Activated T-helper 2 cell treated with anti-CD3 and anti-CD28 coated beads, Interferon-gamma antibody, Interleukin-2, Interleukin-4, amounts not matched to agents 10 μg/mL and 5 μg/mL and 100 μg/mL, durations not matched to agents 14 hours and 24 hours and 36 hours (primary cell): Measurements from ENCODE around the gene DCBLD1. TPM values are rescaled to one million over a fixed set of nuclear protein-coding genes. Genes with fewer than 3 reads are reported as not detected.
"Not testable (repeated sequence)": the region's sequence is repeated elsewhere in the genome, so short reads cannot be mapped to it uniquely, and the experiment has no call there.

Source experiments
- DNase-seq: peaks from one replicate; pipeline ENCODE4 v3.0.0; 2021; ENCODE audit warnings: low spot score
- H3K27ac Mint-ChIP-seq: one replicate; pipeline ENCODE4 v1.8.0; 2021; ENCODE audit warnings: mixed read lengths
- H3K27me3 Mint-ChIP-seq: one replicate; pipeline ENCODE4 v1.8.0; 2021; ENCODE audit warnings: low read depth, mixed read lengths
- H3K36me3 Mint-ChIP-seq: one replicate; pipeline ENCODE4 v1.8.0; 2021; ENCODE audit warnings: low read depth, mixed read lengths
- H3K4me1 Mint-ChIP-seq: one replicate; pipeline ENCODE4 v1.8.0; 2021; ENCODE audit warnings: low read depth, mixed read lengths
- H3K4me3 Mint-ChIP-seq: one replicate; pipeline ENCODE4 v1.8.0; 2021; ENCODE audit warnings: low read depth, mild to moderate bottlenecking, moderate library complexity, mixed read lengths
- H3K9me3 Mint-ChIP-seq: one replicate; pipeline ENCODE4 v1.8.0; 2021; ENCODE audit warnings: mixed read lengths
- intact Hi-C: fragments of 100-400 bp; cut with micrococcal nuclease; formaldehyde crosslinking; loops from one replicate; pipeline ENCODE4 v1.15.1; 2023
- total RNA-seq: library from RNA; stranded (reverse); gene quantifications from 2 replicates; pipeline ENCODE4 v1.2.3, GENCODE V29; 2022

DCBLD1 gene
- total RNA-seq, 1 donor from 2014 or later, result 4.0 TPM

GRCh38 chr6:117459204-117459944, 23.1 kb upstream of the DCBLD1 start:
- Mint-ChIP-seq H3K4me3 (no peak overlapping the region), H3K27me3 (peaks cover 31% of the 10 kb centered on the region), H3K27ac (no peak overlapping the region), H3K9me3 (no peaks in the 10 kb centered on the region), H3K4me1 (peaks cover 10% of the 10 kb centered on the region), H3K36me3 (no peaks in the 10 kb centered on the region)
- intact Hi-C loops, result no loop called here
- DNase-seq, result no peak

GRCh38 chr6:117463762-117464665, 18.5 kb upstream of the DCBLD1 start:
- H3K27me3 Mint-ChIP-seq, result peaks cover 14% of the 10 kb centered on the region
- H3K4me1 Mint-ChIP-seq, result peaks cover 23% of the 10 kb centered on the region
- DNase-seq, result no peak
- no peaks in the 10 kb centered on the region for H3K36me3 Mint-ChIP-seq
- intact Hi-C loops, result loop anchor here (1.0 to 5.0 kb wide), 3 partner anchors 14 to 83 kb away; no protein-coding TSS in a partner anchor
- H3K4me3 Mint-ChIP-seq, result no peak overlapping the region
- peak overlapping the region; percentile 28 for H3K27ac Mint-ChIP-seq
- no peaks in the 10 kb centered on the region for H3K9me3 Mint-ChIP-seq

GRCh38 chr6:117464700-117465099, 17.8 kb upstream of the DCBLD1 start:
- no peak overlapping the region for H3K4me3 Mint-ChIP-seq
- H3K9me3 Mint-ChIP-seq, result no peaks in the 10 kb centered on the region
- intact Hi-C loops, result loop anchor here (1.0 to 5.0 kb wide), 3 partner anchors 14 to 83 kb away; no protein-coding TSS in a partner anchor
- no peaks in the 10 kb centered on the region for H3K36me3 Mint-ChIP-seq
- peaks cover 18% of the 10 kb centered on the region for H3K27me3 Mint-ChIP-seq
- H3K4me1 Mint-ChIP-seq, result peaks cover 30% of the 10 kb centered on the region
- no peak for DNase-seq
- no peak overlapping the region for H3K27ac Mint-ChIP-seq

GRCh38 chr6:117465691-117466090, 16.8 kb upstream of the DCBLD1 start:
- no peak overlapping the region for H3K4me3 Mint-ChIP-seq
- H3K27ac Mint-ChIP-seq, result no peak overlapping the region
- H3K36me3 Mint-ChIP-seq, result no peaks in the 10 kb centered on the region
- H3K4me1 Mint-ChIP-seq, result peaks cover 31% of the 10 kb centered on the region
- intact Hi-C loops, result no loop called here
- DNase-seq, result no peak
- peaks cover 18% of the 10 kb centered on the region for H3K27me3 Mint-ChIP-seq
- no peaks in the 10 kb centered on the region for H3K9me3 Mint-ChIP-seq

GRCh38 chr6:117467876-117468275, 14.6 kb upstream of the DCBLD1 start:
- H3K4me1 Mint-ChIP-seq, result peaks cover 35% of the 10 kb centered on the region
- no peaks in the 10 kb centered on the region for H3K9me3 Mint-ChIP-seq
- DNase-seq, result no peak
- intact Hi-C loops, result no loop called here
- H3K27me3 Mint-ChIP-seq, result peaks cover 19% of the 10 kb centered on the region
- no peak overlapping the region for H3K27ac Mint-ChIP-seq
- H3K36me3 Mint-ChIP-seq, result no peaks in the 10 kb centered on the region
- H3K4me3 Mint-ChIP-seq, result no peak overlapping the region

- Mint-ChIP-seq H3K4me1 (peaks cover 34% of the 10 kb centered on the region), H3K27me3 (peaks cover 23% of the 10 kb centered on the region)
- DNase-seq, H3K27ac Mint-ChIP-seq, H3K4me3 Mint-ChIP-seq, H3K9me3 Mint-ChIP-seq, H3K36me3 Mint-ChIP-seq, intact Hi-C loops: not testable (repeated sequence)
Observed at GRCh38 chr6:117468527-117468926, 13.9 kb upstream of the DCBLD1 start.

- H3K36me3 Mint-ChIP-seq, result no peaks in the 10 kb centered on the region
- peaks cover 31% of the 10 kb centered on the region for H3K27me3 Mint-ChIP-seq
- no peak overlapping the region for H3K4me3 Mint-ChIP-seq
- no peak for DNase-seq
- H3K27ac Mint-ChIP-seq, result no peak overlapping the region
- intact Hi-C loops, result no loop called here
- H3K4me1 Mint-ChIP-seq, result peaks cover 26% of the 10 kb centered on the region
- H3K9me3 Mint-ChIP-seq, result no peaks in the 10 kb centered on the region
Observed at GRCh38 chr6:117469356-117469755, 13.1 kb upstream of the DCBLD1 start.

GRCh38 chr6:117469791-117470190, 12.7 kb upstream of the DCBLD1 start:
- Mint-ChIP-seq H3K36me3 (no peaks in the 10 kb centered on the region), H3K9me3 (no peaks in the 10 kb centered on the region), H3K27ac (no peak overlapping the region), H3K4me3 (no peak overlapping the region), H3K27me3 (peaks cover 31% of the 10 kb centered on the region), H3K4me1 (peaks cover 22% of the 10 kb centered on the region)
- intact Hi-C loops, result no loop called here
- no peak for DNase-seq

- Mint-ChIP-seq H3K27ac (no peak overlapping the region), H3K27me3 (peaks cover 41% of the 10 kb centered on the region)
Observed at GRCh38 chr6:117472667-117473066, 9.8 kb upstream of the DCBLD1 start.

GRCh38 chr6:117473401-117473800, 9.1 kb upstream of the DCBLD1 start:
- Mint-ChIP-seq H3K4me1 (peaks cover 15% of the 10 kb centered on the region), H3K27ac (no peak overlapping the region), H3K36me3 (no peaks in the 10 kb centered on the region), H3K27me3 (peaks cover 47% of the 10 kb centered on the region), H3K4me3 (no peak overlapping the region), H3K9me3 (no peaks in the 10 kb centered on the region)
- intact Hi-C loops, result no loop called here
- DNase-seq, result no peak

More at GRCh38 chr6:117472667-117473066, 9.8 kb upstream of the DCBLD1 start:
- intact Hi-C loops, result no loop called here
- H3K36me3 Mint-ChIP-seq, result no peaks in the 10 kb centered on the region
- H3K4me3 Mint-ChIP-seq, result no peak overlapping the region
- H3K4me1 Mint-ChIP-seq, result peaks cover 15% of the 10 kb centered on the region
- no peaks in the 10 kb centered on the region for H3K9me3 Mint-ChIP-seq
- no peak for DNase-seq

- peaks cover 10% of the 10 kb centered on the region for H3K4me1 Mint-ChIP-seq
- DNase-seq, result no peak
- peaks cover 65% of the 10 kb centered on the region for H3K27me3 Mint-ChIP-seq
- intact Hi-C loops, result loop anchor here (1.0 kb wide), 1 partner anchor 14 kb away; no protein-coding TSS in a partner anchor
- no peak overlapping the region for H3K27ac Mint-ChIP-seq
- no peaks in the 10 kb centered on the region for H3K9me3 Mint-ChIP-seq
- no peaks in the 10 kb centered on the region for H3K36me3 Mint-ChIP-seq
- H3K4me3 Mint-ChIP-seq, result no peak overlapping the region
Observed at GRCh38 chr6:117477988-117478852, 4.3 kb upstream of the DCBLD1 start.

GRCh38 chr6:117478853-117479231, 3.6 kb upstream of the DCBLD1 start:
- Mint-ChIP-seq H3K36me3 (no peaks in the 10 kb centered on the region), H3K27ac (no peak overlapping the region), H3K9me3 (no peaks in the 10 kb centered on the region), H3K4me1 (peaks cover 14% of the 10 kb centered on the region), H3K4me3 (no peak overlapping the region), H3K27me3 (peaks cover 59% of the 10 kb centered on the region)
- DNase-seq, result no peak
- intact Hi-C loops, result loop anchor here (1.0 kb wide), 1 partner anchor 15 kb away; no protein-coding TSS in a partner anchor
